Activated CD4-positive, alpha-beta T cell treated with anti-CD3 and anti-CD28 coated beads for 36 hours (primary cell): ENCODE data around the gene RAD51B. TPM values are rescaled to one million over a fixed set of nuclear protein-coding genes. Genes with fewer than 3 reads are reported as not detected.

Experiments used
- ATAC-seq: fragments of 200-7000 bp; cut with Tn5 transposase; one replicate; pipeline ENCODE4 v1.10.0; 2021; ENCODE audit warnings: mild to moderate bottlenecking, moderate library complexity
- CTCF ChIA-PET: fragments of 350-600 bp; sonication (Branson Sonifier 250); formaldehyde crosslinking; loops from one replicate; lab custom pipeline; 2021; ENCODE audit warnings: antibody characterized with exemption; lab: Charles Lee
- POLR2A ChIA-PET: fragments of 350-600 bp; sonication (Branson Sonifier 250); formaldehyde crosslinking; loops from one replicate; lab custom pipeline; 2021; ENCODE audit warnings: antibody characterized with exemption, inconsistent platforms; lab: Charles Lee
- DNase-seq: peaks from one replicate; pipeline ENCODE4 v3.0.0-alpha.2; 2020
- H3K27ac Mint-ChIP-seq: one replicate; pipeline ENCODE4 v1.8.0; 2021; ENCODE audit warnings: mixed read lengths
- H3K27me3 Mint-ChIP-seq: one replicate; pipeline ENCODE4 v1.8.0; 2021; ENCODE audit warnings: mixed read lengths
- H3K36me3 Mint-ChIP-seq: one replicate; pipeline ENCODE4 v1.8.0; 2021; ENCODE audit warnings: low read depth, mixed read lengths
- H3K4me1 Mint-ChIP-seq: one replicate; pipeline ENCODE4 v1.8.0; 2021; ENCODE audit warnings: mixed read lengths
- H3K4me3 Mint-ChIP-seq: one replicate; pipeline ENCODE4 v1.8.0; 2021; ENCODE audit warnings: mild to moderate bottlenecking, moderate library complexity, mixed read lengths
- H3K9me3 Mint-ChIP-seq: one replicate; pipeline ENCODE4 v1.8.0; 2021; ENCODE audit warnings: low read depth, mixed read lengths
- intact Hi-C, 2 experiments: fragments of 100-400 bp; cut with DNase I in 1 of 2; cut with micrococcal nuclease in 1 of 2; formaldehyde crosslinking; loops; one replicate each; pipeline versions ENCODE4 v1.14.2 to v1.15.1; 2022 to 2024; cut with DNase I, micrococcal nuclease
- total RNA-seq, 2 experiments: library from RNA; stranded (reverse); gene quantifications; one replicate each; pipeline ENCODE4 v1.2.3, GENCODE V29; 2021

RAD51B gene
- total RNA-seq, 2 experiments from 2014 or later: 26.4 to 39.9 TPM

DNA sequence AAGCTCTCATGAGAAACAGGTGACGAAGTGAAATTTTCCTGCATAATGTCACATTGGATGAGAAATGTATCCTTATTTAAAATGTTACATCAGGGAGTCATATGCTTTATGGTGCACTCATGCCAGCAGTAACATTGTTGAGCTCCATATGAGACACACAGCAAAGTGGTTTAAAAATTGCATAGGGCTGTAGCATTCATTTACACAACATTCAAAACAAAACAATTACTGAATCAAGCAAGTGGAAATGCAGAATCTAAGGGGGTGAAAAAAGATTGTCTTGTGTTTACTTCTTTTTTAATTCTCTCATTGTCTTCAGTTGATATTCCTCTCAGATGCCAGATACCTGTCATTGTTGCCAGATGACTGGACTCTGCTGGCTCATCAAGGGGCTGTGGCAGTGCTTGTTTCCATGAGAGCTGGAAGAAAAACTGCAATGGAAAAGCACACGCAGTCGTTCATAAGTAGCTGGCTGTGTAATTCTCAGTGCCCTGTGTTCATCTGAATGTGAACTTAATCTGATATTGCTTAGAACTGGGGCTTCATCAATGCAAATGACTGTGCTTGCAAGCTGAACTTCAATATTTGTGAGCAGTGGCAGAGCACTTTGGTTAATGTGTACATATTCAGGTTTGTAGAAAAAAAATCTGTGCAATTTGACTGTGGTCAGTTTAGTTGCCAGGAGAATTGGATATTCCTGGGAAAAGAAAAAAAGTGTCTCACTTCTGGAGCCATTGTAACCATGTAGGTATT, 305.6 kb downstream of the RAD51B start:
- H3K27me3 Mint-ChIP-seq: no peaks in the 10 kb centered on the region
- H3K27ac Mint-ChIP-seq: no peak overlapping the region
- no peaks in the 10 kb centered on the region for H3K9me3 Mint-ChIP-seq
- no peak overlapping the region for H3K4me3 Mint-ChIP-seq
- ChIA-PET CTCF (interaction anchor here (0.6 to 1.2 kb wide), 2 partner anchors 26 to 694 kb away, joined by 3 read pairs; no protein-coding TSS in a partner anchor), POLR2A (interaction anchor here (0.6 kb wide), 1 partner anchor 12 kb away, joined by 3 read pairs; no protein-coding TSS in a partner anchor)
- H3K36me3 Mint-ChIP-seq: no peaks in the 10 kb centered on the region
- H3K4me1 Mint-ChIP-seq: peaks cover 7% of the 10 kb centered on the region
- DNase-seq (peak; percentile 23), ATAC-seq (peak; percentile 44)
- intact Hi-C loops: no loop called here

DNA sequence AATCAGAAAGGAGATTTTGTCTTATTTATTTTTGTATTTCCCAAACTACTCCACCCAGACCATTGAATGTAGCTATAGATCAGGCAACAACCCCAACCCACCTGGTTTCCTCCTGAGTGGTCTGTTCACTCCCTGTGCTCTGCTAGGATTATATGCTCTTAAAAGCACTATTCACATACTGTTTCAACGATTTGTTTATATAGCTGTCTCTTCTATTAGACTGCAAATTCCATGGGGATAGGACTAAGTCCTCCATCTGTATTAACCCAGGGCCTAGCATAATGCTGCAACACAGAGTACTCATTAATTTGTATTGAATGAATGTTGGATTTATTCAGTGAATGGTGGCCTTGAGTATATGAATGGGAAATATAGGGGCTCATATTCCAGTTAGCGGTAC, 307.6 kb downstream of the RAD51B start:
- CTCF ChIA-PET: interaction anchor here (0.6 kb wide), 1 partner anchor 175 kb away, joined by 3 read pairs; no protein-coding TSS in a partner anchor
- ATAC-seq: no peak
- Mint-ChIP-seq H3K4me3 (no peak overlapping the region), H3K9me3 (no peaks in the 10 kb centered on the region), H3K27me3 (no peaks in the 10 kb centered on the region), H3K36me3 (no peaks in the 10 kb centered on the region), H3K4me1 (peaks cover 7% of the 10 kb centered on the region), H3K27ac (no peak overlapping the region)
- intact Hi-C loops: no loop called here
- POLR2A ChIA-PET: no interaction called here
- no peak for DNase-seq

DNA sequence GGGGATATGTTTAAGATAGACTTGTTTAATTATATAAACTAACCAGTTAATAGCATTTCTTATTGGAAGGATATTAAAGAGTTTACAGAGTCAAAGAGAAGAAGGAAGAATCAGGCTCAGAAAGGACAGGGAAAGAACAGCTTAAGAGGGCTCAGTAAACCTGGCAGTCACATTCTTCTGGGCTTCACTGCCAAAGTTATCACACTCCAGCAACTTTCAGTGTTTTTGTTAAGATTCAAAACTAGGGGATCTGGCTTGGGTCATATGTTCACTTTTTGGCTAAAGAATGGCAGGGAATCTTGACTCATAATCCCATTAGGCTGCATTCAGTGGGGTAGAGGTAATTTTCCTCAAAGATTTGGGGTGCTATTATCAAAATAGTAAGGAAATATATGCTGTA, 312.3 kb downstream of the RAD51B start:
- Mint-ChIP-seq H3K4me3 (no peak overlapping the region), H3K4me1 (peaks cover 3% of the 10 kb centered on the region), H3K27ac (no peak overlapping the region), H3K36me3 (peaks cover 2% of the 10 kb centered on the region), H3K9me3 (no peaks in the 10 kb centered on the region), H3K27me3 (no peaks in the 10 kb centered on the region)
- CTCF ChIA-PET: interaction anchor here (1.2 kb wide), 1 partner anchor 712 kb away, joined by 3 read pairs; no protein-coding TSS in a partner anchor
- ATAC-seq (no peak), DNase-seq (no peak)
- POLR2A ChIA-PET: no interaction called here
- intact Hi-C loops: no loop called here

DNA sequence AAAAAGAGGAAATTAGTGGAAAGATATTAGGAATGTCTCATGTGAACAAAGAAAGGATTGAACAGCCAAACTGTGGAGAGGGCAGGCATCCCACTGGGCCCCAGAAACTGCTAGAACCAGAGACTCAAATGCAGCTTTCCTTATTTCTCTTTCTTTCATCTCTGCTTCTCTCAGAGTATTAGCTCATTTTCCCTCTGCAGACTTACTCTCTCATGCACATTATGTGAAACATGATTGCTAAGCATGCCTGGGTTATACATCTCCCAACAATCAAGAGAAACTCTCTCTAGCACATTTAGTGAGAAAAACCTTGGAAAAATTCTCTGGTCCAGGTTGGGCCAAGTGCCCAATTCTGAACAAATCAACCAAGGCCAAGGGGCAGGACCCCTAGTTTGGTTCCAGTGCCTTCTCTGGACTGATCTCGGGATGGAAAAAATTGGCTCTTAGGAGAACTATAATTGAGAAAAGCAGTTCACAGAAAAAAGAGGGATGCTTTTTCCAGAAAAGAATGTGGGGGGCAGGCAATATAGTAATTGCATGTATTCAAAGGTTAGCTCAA, 313.1 kb downstream of the RAD51B start:
- Mint-ChIP-seq H3K4me3 (no peak overlapping the region), H3K27me3 (no peaks in the 10 kb centered on the region), H3K9me3 (no peaks in the 10 kb centered on the region), H3K4me1 (peaks cover 6% of the 10 kb centered on the region), H3K27ac (no peak overlapping the region), H3K36me3 (peaks cover 2% of the 10 kb centered on the region)
- POLR2A ChIA-PET: no interaction called here
- intact Hi-C loops: no loop called here
- no peak for DNase-seq
- CTCF ChIA-PET: no interaction called here
- ATAC-seq: no peak

DNA sequence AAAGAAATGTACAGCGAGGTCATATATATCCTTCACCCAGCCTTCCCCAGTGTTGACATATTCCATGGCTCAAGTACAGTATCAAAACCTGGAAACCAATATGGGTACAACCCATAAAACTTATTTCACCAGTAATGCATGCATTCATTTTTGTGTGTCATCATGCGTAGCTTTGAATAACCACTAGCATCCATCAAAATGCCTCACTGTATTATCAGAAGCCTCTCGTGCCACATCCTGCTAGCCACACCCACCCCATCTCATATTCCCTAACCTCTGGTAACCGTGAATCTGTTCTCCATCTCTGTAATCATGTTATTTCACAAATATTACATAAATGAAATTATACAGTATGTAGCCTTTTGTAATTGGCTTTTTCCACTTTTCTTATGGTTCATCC, 314.3 kb downstream of the RAD51B start:
- no peak overlapping the region for H3K4me3 Mint-ChIP-seq
- H3K27me3 Mint-ChIP-seq: no peaks in the 10 kb centered on the region
- CTCF ChIA-PET: interaction anchor here (0.6 kb wide), 1 partner anchor 62 kb away, joined by 3 read pairs; no protein-coding TSS in a partner anchor
- DNase-seq (no peak), ATAC-seq (no peak)
- intact Hi-C loops: no loop called here
- POLR2A ChIA-PET: no interaction called here
- H3K9me3 Mint-ChIP-seq: no peaks in the 10 kb centered on the region
- H3K27ac Mint-ChIP-seq: no peak overlapping the region
- H3K4me1 Mint-ChIP-seq: peaks cover 9% of the 10 kb centered on the region
- peaks cover 2% of the 10 kb centered on the region for H3K36me3 Mint-ChIP-seq

DNA sequence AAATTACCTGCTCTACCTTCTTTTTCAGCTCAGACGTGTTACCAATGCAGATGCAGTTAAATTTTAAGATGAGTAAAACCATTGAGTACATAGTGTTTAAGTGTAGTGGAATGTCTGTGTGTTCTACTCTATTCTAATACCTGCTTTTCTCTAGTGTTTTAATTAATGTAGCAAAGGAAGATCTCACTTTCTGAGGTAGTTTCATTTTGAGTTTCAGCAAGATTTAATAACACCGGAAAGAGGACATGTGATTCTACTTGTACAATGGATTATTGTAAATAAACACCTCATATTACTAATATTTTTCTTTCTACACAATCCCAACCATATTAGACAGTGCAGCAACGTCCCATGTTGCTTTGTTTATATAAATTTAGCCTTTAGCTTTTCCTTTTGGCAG, 315.4 kb downstream of the RAD51B start:
- no peaks in the 10 kb centered on the region for H3K27me3 Mint-ChIP-seq
- H3K4me1 Mint-ChIP-seq: peaks cover 9% of the 10 kb centered on the region
- POLR2A ChIA-PET: no interaction called here
- no peak overlapping the region for H3K27ac Mint-ChIP-seq
- H3K9me3 Mint-ChIP-seq: no peaks in the 10 kb centered on the region
- DNase-seq (no peak), ATAC-seq (no peak)
- CTCF ChIA-PET: no interaction called here
- H3K36me3 Mint-ChIP-seq: peaks cover 2% of the 10 kb centered on the region
- intact Hi-C loops: no loop called here
- no peak overlapping the region for H3K4me3 Mint-ChIP-seq

DNA sequence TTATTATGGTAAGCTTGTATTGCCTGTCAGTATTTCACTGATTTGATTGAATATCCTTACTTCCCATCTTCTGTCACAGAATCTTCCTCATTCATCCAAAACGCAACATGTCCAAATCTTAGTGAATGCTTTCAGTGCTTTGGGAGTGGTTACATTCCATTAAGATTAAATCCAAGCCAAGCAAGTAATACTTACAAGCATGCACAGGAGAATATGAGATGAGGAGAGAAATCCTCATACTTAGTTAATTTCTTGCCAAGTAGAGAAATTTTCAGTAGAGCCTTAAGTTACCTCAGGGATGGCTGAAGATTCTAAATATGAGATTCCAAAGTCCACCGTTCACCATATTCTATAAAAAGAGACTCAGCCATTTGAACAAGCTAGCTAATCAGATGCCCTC, 316.0 kb downstream of the RAD51B start:
- no peaks in the 10 kb centered on the region for H3K9me3 Mint-ChIP-seq
- no peak overlapping the region for H3K4me3 Mint-ChIP-seq
- peaks cover 2% of the 10 kb centered on the region for H3K36me3 Mint-ChIP-seq
- H3K4me1 Mint-ChIP-seq: peaks cover 9% of the 10 kb centered on the region
- no peak for DNase-seq
- H3K27ac Mint-ChIP-seq: no peak overlapping the region
- ChIA-PET CTCF (no interaction called here), POLR2A (no interaction called here)
- ATAC-seq: no peak
- intact Hi-C loops: no loop called here
- no peaks in the 10 kb centered on the region for H3K27me3 Mint-ChIP-seq

DNA sequence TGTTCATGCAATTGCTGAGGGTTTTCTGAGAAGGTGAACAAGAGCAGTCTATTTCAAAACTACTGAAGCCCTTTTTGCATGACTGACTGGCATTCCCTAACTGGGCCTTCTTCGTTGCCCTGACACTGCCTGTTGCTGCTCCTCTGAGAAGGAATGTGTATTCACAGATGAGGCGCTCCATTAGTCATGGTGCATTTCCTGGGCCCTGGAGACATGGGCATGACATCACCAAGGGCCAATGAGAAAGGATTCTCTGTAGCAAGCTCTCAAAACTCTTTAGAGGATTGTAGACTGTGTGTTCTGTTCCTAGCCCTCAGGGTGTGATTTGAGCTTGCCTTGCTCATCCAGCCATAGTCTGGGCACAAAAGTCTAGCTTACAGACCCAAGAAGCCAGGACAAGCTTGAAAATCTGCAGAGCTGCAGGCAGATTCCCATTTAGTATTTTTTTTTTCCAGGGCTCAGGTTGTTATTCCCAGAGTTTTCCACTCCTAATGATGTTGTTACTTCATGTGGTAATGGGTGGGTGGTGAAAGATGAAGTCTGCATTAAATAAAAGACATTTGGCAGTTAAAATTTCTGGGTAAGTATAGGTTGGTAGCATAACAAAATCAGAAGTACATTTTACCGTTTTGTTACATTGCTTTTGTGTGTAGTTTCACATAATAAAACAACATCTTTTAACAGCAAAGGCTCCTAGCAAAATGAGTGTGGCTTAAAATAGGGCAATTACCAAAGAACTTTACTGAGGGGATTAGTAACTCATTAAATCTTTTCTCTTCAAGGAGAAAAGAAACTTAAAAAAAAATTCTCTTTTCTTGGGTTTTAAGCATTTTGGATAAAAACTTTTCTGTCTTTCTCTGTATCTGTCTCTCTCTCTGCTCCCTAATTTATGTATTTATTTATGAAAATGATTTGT, 318.4 kb downstream of the RAD51B start:
- Mint-ChIP-seq H3K27ac (no peak overlapping the region), H3K9me3 (no peaks in the 10 kb centered on the region), H3K4me3 (no peak overlapping the region), H3K36me3 (peaks cover 2% of the 10 kb centered on the region), H3K27me3 (no peaks in the 10 kb centered on the region), H3K4me1 (peaks cover 9% of the 10 kb centered on the region)
- ChIA-PET POLR2A (interaction anchor here (0.5 to 0.6 kb wide), 2 partner anchors 13 to 492 kb away, joined by 3 read pairs; no protein-coding TSS in a partner anchor), CTCF (no interaction called here)
- ATAC-seq (peak; percentile 76), DNase-seq (peak; percentile 39)
- intact Hi-C loops: no loop called here

DNA sequence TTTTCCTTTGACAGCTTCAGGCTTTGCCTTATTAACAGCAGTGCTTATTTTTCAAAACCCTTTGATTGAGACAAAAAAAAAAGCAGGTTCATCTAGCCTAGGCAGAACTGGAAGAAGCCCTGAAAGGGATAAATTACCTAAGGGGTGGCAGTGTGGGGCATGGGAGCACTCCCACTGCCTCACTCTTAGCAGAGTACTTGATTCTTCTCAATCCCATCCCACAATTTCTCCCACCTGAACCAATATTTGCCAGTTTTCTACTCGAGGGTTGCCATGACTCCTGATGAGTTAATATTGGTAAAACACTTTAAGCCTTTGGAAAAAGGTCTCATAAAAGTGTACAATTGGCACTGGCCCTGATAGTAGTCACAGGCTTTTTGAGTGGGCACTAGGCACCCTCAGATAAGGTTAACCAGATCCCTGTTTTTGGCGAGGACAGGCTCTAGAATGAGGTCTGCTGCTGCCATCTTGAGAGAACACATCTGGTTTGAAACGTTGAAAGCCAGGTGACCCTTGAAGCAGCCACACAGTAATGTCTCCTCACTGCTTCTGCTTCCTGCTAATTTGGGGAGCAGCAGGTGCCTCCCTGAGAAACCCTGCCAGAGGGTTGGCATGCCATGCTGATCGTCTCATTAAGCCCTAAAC, 320.0 kb downstream of the RAD51B start:
- Mint-ChIP-seq H3K9me3 (no peaks in the 10 kb centered on the region), H3K27me3 (no peaks in the 10 kb centered on the region), H3K27ac (no peak overlapping the region), H3K36me3 (peaks cover 2% of the 10 kb centered on the region), H3K4me1 (peaks cover 24% of the 10 kb centered on the region), H3K4me3 (no peak overlapping the region)
- intact Hi-C loops: no loop called here
- DNase-seq (no peak), ATAC-seq (no peak)
- ChIA-PET POLR2A (no interaction called here), CTCF (no interaction called here)

DNA sequence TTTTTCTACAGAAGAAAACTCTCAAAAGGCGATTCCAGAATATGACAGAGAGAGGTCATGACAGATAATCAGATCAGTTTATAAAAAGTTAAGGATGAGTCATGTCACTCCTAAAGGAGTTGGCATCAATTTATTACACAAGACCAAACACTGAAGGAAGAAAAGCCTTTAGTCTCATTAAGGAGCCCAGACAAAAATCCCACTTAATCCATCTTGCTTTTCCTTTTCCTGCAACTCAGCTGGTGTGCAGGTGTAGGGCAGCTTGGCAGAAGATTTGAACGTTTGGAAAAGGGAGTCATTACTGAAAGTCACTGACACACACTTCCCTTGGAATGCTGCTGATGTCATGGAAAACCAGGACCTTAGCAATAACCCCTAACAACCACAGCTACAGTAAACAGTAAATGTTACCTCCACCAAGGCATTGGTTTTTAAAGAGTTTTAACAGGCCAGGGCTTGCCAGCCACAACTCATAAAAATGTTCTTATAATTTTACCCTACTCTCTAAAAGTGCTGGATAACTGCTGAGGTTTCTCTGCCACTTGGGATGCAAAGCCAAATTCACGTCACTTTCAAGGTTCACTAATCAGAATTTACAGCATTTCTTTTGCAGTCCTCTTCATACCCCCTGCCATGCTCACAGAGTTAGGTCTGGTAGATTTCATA, 320.6 kb downstream of the RAD51B start:
- intact Hi-C loops: no loop called here
- ATAC-seq (no peak), DNase-seq (no peak)
- Mint-ChIP-seq H3K36me3 (no peaks in the 10 kb centered on the region), H3K9me3 (no peaks in the 10 kb centered on the region), H3K4me1 (peaks cover 25% of the 10 kb centered on the region), H3K4me3 (no peak overlapping the region), H3K27ac (no peak overlapping the region), H3K27me3 (no peaks in the 10 kb centered on the region)
- ChIA-PET CTCF (no interaction called here), POLR2A (no interaction called here)

DNA sequence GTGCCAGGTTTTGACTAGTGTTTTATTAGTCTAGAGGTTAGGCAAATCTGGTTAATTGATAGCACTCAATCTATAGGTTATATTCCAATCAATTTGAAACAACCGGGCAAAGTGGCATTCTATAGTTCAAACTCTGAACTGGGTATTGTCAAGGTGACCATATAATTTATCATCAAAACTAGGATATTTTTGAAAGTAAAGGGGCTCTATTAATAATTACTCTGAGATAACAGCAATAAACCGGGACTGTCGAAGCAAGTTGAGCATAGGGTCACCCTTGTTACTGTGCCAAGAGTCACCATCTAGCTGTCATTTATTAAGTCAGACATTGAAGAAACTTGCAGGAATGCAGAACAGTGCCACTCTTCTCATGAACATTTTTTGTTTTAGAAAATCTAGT, 321.2 kb downstream of the RAD51B start:
- H3K27me3 Mint-ChIP-seq: no peaks in the 10 kb centered on the region
- CTCF ChIA-PET: no interaction called here

More for the DNA sequence above, 321.2 kb downstream of the RAD51B start:
- Mint-ChIP-seq H3K4me3 (no peak overlapping the region), H3K36me3 (no peaks in the 10 kb centered on the region), H3K27ac (no peak overlapping the region), H3K4me1 (peaks cover 25% of the 10 kb centered on the region), H3K9me3 (peaks cover under 1% of the 10 kb centered on the region)
- intact Hi-C loops: no loop called here
- DNase-seq: no peak
- POLR2A ChIA-PET: no interaction called here
- no peak for ATAC-seq
